ENCODE results near the gene ZCCHC14.
"Not testable (repeated sequence)": the region's sequence is repeated elsewhere in the genome, so short reads cannot be mapped to it uniquely, and the experiment has no call there.

Gene ZCCHC14

GRCh38 chr16:87523605-87524004 is 30.8 kb upstream of the ZCCHC14 start:
- DNase-seq, result not testable (repeated sequence)

GRCh38 chr16:87521764-87522163 is 28.9 kb upstream of the ZCCHC14 start:
- DNase-seq, result not testable (repeated sequence)

- not testable (repeated sequence) for DNase-seq
These were observed 26.3 kb upstream of the ZCCHC14 start for GRCh38 chr16:87519170-87519569.

GRCh38 chr16:87518430-87519051 is 25.7 kb upstream of the ZCCHC14 start:
- not testable (repeated sequence) for DNase-seq

GRCh38 chr16:87517610-87518429 is 25.0 kb upstream of the ZCCHC14 start:
- DNase-seq, result not testable (repeated sequence)

- DNase-seq, result no peak
These were observed 23.5 kb upstream of the ZCCHC14 start for GRCh38 chr16:87516361-87516760.

- no peak for DNase-seq
These were observed 22.9 kb upstream of the ZCCHC14 start for GRCh38 chr16:87515475-87516330.

GRCh38 chr16:87509778-87510177 is 17.0 kb upstream of the ZCCHC14 start:
- not testable (repeated sequence) for DNase-seq

GRCh38 chr16:87507351-87508069 is 14.7 kb upstream of the ZCCHC14 start:
- DNase-seq, result no peak

GRCh38 chr16:87506423-87507350 is 13.9 kb upstream of the ZCCHC14 start:
- no peak for DNase-seq

GRCh38 chr16:87505834-87506233 is 13.0 kb upstream of the ZCCHC14 start:
- DNase-seq, result no peak

- not testable (repeated sequence) for DNase-seq
These were observed 10.6 kb upstream of the ZCCHC14 start for GRCh38 chr16:87503232-87503937.

GRCh38 chr16:87502308-87502969 is 9.6 kb upstream of the ZCCHC14 start:
- DNase-seq, result no peak

GRCh38 chr16:87501117-87501516 is 8.3 kb upstream of the ZCCHC14 start:
- no peak for DNase-seq

- DNase-seq, result no peak
These were observed 6.3 kb upstream of the ZCCHC14 start for GRCh38 chr16:87499189-87499486.

GRCh38 chr16:87498324-87499188 is 5.7 kb upstream of the ZCCHC14 start:
- no peak for DNase-seq

- not testable (repeated sequence) for DNase-seq
These were observed 5.0 kb upstream of the ZCCHC14 start for GRCh38 chr16:87497767-87498290.

- DNase-seq, result not testable (repeated sequence)
These were observed 4.4 kb upstream of the ZCCHC14 start for GRCh38 chr16:87497023-87497766.

GRCh38 chr16:87496447-87496801 is 3.6 kb upstream of the ZCCHC14 start:
- DNase-seq, result no peak

Data from AML-193 (cell line).